GM19099 (cell line): ENCODE measurements around the gene KLF6.

Experiments
- POLR2A ChIP-seq: IDR thresholded peaks from 3 replicates; pipeline ENCODE4 v1.6.1; 2011; ENCODE audit warnings: low read depth; ENCODE audit not compliant: insufficient read length; ENCODE audit errors: extremely low read depth

Gene KLF6

GRCh38 chr10:3802526-3803265 is 17.7 kb upstream of the KLF6 start:
- TF ChIP-seq POLR2A: no peak

- no peak for TF ChIP-seq POLR2A
Observed at GRCh38 chr10:3801558-3802192, 16.7 kb upstream of the KLF6 start.

GRCh38 chr10:3800586-3800985 is 15.6 kb upstream of the KLF6 start:
- TF ChIP-seq POLR2A: no peak

GRCh38 chr10:3797750-3798149 is 12.7 kb upstream of the KLF6 start:
- TF ChIP-seq POLR2A: no peak

- no peak for TF ChIP-seq POLR2A
Observed at GRCh38 chr10:3793553-3793952, 8.5 kb upstream of the KLF6 start.

GRCh38 chr10:3792710-3793219 is 7.8 kb upstream of the KLF6 start:
- no peak for TF ChIP-seq POLR2A

- no peak for TF ChIP-seq POLR2A
Observed at GRCh38 chr10:3791974-3792633, 7.1 kb upstream of the KLF6 start.

- TF ChIP-seq POLR2A: no peak
Observed at GRCh38 chr10:3790858-3791257, 5.8 kb upstream of the KLF6 start.

GRCh38 chr10:3790272-3790671 is 5.3 kb upstream of the KLF6 start:
- TF ChIP-seq POLR2A: no peak

GRCh38 chr10:3789621-3790020 is 4.6 kb upstream of the KLF6 start:
- no peak for TF ChIP-seq POLR2A

GRCh38 chr10:3787816-3788215 is 2.8 kb upstream of the KLF6 start:
- TF ChIP-seq POLR2A: no peak

- no peak for TF ChIP-seq POLR2A
Observed at GRCh38 chr10:3787016-3787400, 2.0 kb upstream of the KLF6 start.

- no peak for TF ChIP-seq POLR2A
Observed at GRCh38 chr10:3786295-3787015, 1.4 kb upstream of the KLF6 start.

GRCh38 chr10:3785851-3786271 is 852 bp upstream of the KLF6 start:
- TF ChIP-seq POLR2A: no peak

GRCh38 chr10:3785251-3785850 is 342 bp upstream of the KLF6 start:
- peak; percentile 100 for TF ChIP-seq POLR2A
